SK-N-SH (cell line): Measurements from ENCODE around the gene ADORA2A.

Experiments
- GATA2 ChIP-seq: sonication (generic); formaldehyde crosslinking; IDR thresholded peaks from 2 replicates; pipeline ENCODE4 v1.5.0; 2020; ENCODE audit warnings: mild to moderate bottlenecking, missing genetic modification reagents
- NRF1 ChIP-seq: IDR thresholded peaks from 2 replicates; pipeline ENCODE4 v1.6.1; 2012; ENCODE audit warnings: low read depth, mild to moderate bottlenecking, low read length
- POLR2AphosphoS5 ChIP-seq: IDR thresholded peaks from 2 replicates; pipeline ENCODE4 v1.6.1; 2012; ENCODE audit warnings: low read depth, low read length
- RAD21 ChIP-seq: IDR thresholded peaks from 2 replicates; pipeline ENCODE4 v1.6.1; 2012; ENCODE audit warnings: mild to moderate bottlenecking, low read length
- RFX5 ChIP-seq: IDR thresholded peaks from 2 replicates; pipeline ENCODE4 v1.6.1; 2012; ENCODE audit warnings: mild to moderate bottlenecking, improper control_type of control experiment, low read length
- SIN3A ChIP-seq: IDR thresholded peaks from 2 replicates; pipeline ENCODE4 v1.6.1; 2012; ENCODE audit warnings: low read depth, mild to moderate bottlenecking, low read length, moderate library complexity, borderline replicate concordance
- ZBTB33 ChIP-seq: IDR thresholded peaks from 2 replicates; pipeline ENCODE4 v1.4.0; 2012; ENCODE audit warnings: low read depth, borderline replicate concordance
- TF ChIP-seq, protein P1 (sequence below): fragments of 200-600 bp; sonication (generic); IDR thresholded peaks from 2 replicates; pipeline ENCODE4 v1.6.1; 2017; ENCODE audit warnings: antibody characterized with exemption, mild to moderate bottlenecking, moderate library complexity
- TF ChIP-seq, protein P2 (sequence below): IDR thresholded peaks from 2 replicates; pipeline ENCODE4 v1.4.0; 2012; ENCODE audit warnings: low read depth
- TF ChIP-seq, protein P3 (sequence below): fragments of 150-350 bp; IDR thresholded peaks from 2 replicates; pipeline ENCODE4 v1.6.1; 2017; ENCODE audit warnings: antibody characterized with exemption, low read length, low read depth, borderline replicate concordance

DNA sequence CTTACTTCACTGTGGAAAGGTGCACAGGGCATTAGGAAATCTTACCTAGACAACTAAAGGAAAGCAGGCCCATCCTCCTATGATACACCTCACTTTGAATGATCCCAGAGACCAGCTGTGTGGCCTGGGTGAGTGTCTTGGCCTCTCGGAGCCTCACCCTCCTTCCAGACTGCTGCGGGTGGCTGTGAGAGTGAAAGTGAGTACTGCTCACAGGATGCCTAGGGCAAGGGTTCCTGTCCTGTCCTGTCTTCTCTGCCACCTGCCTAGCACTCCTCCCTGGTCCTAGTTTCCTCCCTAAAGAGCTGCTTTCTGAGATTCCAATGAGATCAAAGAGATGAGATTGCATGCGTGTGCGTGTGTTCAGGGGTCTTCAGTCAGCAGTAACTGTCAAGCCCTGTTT, 19.5 kb upstream of the ADORA2A start:
- TF ChIP-seq GATA2 (CRISPR knock-in tag): no peak
- TF ChIP-seq NRF1: no peak
- TF ChIP-seq, protein P1, sequence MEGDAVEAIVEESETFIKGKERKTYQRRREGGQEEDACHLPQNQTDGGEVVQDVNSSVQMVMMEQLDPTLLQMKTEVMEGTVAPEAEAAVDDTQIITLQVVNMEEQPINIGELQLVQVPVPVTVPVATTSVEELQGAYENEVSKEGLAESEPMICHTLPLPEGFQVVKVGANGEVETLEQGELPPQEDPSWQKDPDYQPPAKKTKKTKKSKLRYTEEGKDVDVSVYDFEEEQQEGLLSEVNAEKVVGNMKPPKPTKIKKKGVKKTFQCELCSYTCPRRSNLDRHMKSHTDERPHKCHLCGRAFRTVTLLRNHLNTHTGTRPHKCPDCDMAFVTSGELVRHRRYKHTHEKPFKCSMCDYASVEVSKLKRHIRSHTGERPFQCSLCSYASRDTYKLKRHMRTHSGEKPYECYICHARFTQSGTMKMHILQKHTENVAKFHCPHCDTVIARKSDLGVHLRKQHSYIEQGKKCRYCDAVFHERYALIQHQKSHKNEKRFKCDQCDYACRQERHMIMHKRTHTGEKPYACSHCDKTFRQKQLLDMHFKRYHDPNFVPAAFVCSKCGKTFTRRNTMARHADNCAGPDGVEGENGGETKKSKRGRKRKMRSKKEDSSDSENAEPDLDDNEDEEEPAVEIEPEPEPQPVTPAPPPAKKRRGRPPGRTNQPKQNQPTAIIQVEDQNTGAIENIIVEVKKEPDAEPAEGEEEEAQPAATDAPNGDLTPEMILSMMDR: no peak
- TF ChIP-seq, protein P2, sequence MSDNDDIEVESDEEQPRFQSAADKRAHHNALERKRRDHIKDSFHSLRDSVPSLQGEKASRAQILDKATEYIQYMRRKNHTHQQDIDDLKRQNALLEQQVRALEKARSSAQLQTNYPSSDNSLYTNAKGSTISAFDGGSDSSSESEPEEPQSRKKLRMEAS: no peak
- no peak for TF ChIP-seq RFX5
- no peak for TF ChIP-seq RAD21
- no peak for TF ChIP-seq ZBTB33
- TF ChIP-seq POLR2AphosphoS5: no peak
- no peak for TF ChIP-seq SIN3A
- TF ChIP-seq, protein P3, sequence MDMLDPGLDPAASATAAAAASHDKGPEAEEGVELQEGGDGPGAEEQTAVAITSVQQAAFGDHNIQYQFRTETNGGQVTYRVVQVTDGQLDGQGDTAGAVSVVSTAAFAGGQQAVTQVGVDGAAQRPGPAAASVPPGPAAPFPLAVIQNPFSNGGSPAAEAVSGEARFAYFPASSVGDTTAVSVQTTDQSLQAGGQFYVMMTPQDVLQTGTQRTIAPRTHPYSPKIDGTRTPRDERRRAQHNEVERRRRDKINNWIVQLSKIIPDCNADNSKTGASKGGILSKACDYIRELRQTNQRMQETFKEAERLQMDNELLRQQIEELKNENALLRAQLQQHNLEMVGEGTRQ: no peak
